Cardiac fibroblast (primary cell): ENCODE data around the gene CASZ1.
A peak's percentile ranks its signal among the peaks of the same experiment; 100 is the strongest.

Source experiments
- DNase-seq, 2 donors: peaks; one replicate each; pipeline versions ENCODE4 v3.0.0 to v3.0.0-alpha.2; 2010; ENCODE audit warnings: low read depth in 2 of 2
- H3K4me3 ChIP-seq, 2 donors: replicated peaks in 1 of 2; 1 replicate in 1 of 2; 2 replicates in 1 of 2; pipeline ENCODE4 v1.5.1; 2011; ENCODE audit warnings: low read depth in 2 of 2, low read length in 2 of 2, mild to moderate bottlenecking in 2 of 2, moderate library complexity in 1 of 2
- CTCF ChIP-seq: IDR thresholded peaks from one replicate; pipeline ENCODE4 v1.5.1; 2011; ENCODE audit warnings: low read depth, mild to moderate bottlenecking, low read length, inconsistent platforms

The CASZ1 gene

GRCh38 chr1:10646347-10646861 lies 150.0 kb downstream of the CASZ1 start:
- no peak for TF ChIP-seq CTCF
- H3K4me3 ChIP-seq = no peak overlapping the region
- DNase-seq = peak; percentile 51 to 66

GRCh38 chr1:10644307-10645128 lies 151.9 kb downstream of the CASZ1 start:
- DNase-seq = peak; percentile 15 to 40
- no peak for TF ChIP-seq CTCF

GRCh38 chr1:10643607-10644306 lies 152.7 kb downstream of the CASZ1 start:
- no peak for DNase-seq
- TF ChIP-seq CTCF = no peak
- H3K4me3 ChIP-seq = no peak overlapping the region

More at GRCh38 chr1:10644307-10645128, 151.9 kb downstream of the CASZ1 start:
- no peak overlapping the region for H3K4me3 ChIP-seq

GRCh38 chr1:10642403-10643080 lies 153.9 kb downstream of the CASZ1 start:
- H3K4me3 ChIP-seq = no peak overlapping the region

GRCh38 chr1:10641976-10642375 lies 154.5 kb downstream of the CASZ1 start:
- no peak for TF ChIP-seq CTCF
- no peak for DNase-seq

More at GRCh38 chr1:10642403-10643080, 153.9 kb downstream of the CASZ1 start:
- DNase-seq = no peak
- no peak for TF ChIP-seq CTCF

GRCh38 chr1:10640843-10641553 lies 155.4 kb downstream of the CASZ1 start:
- no peak for DNase-seq
- no peak for TF ChIP-seq CTCF
- H3K4me3 ChIP-seq = no peak overlapping the region

More at GRCh38 chr1:10641976-10642375, 154.5 kb downstream of the CASZ1 start:
- no peak overlapping the region for H3K4me3 ChIP-seq
